Panc1 (cell line): ENCODE data around the gene SLC40A1. TPM values are rescaled to one million over a fixed set of nuclear protein-coding genes. Genes with fewer than 3 reads are reported as not detected.
A peak's percentile ranks its signal among the peaks of the same experiment; 100 is the strongest.

ENCODE experiments used
- ATAC-seq: fragments of 200-7000 bp; cut with Tn5 transposase; 2 replicates; pipeline ENCODE4 v1.9.1; 2020; ENCODE audit warnings: mild to moderate bottlenecking, moderate library complexity
- BruUV-seq: library from RNA; stranded (reverse); fragments of 400-500 nt; replicated peaks from 2 replicates; lab custom pipeline; 2021; lab: Mats Ljungman, UMichigan
- CTCF ChIA-PET: fragments of 300-600 bp; sonication (Branson Sonifier 250); formaldehyde crosslinking; loops from one replicate; lab custom pipeline; 2022; ENCODE audit warnings: antibody characterized with exemption; lab: Charles Lee
- POLR2A ChIA-PET: fragments of 300-600 bp; sonication (Branson Sonifier 250); formaldehyde crosslinking; loops from one replicate; lab custom pipeline; 2022; ENCODE audit warnings: antibody characterized with exemption; lab: Charles Lee
- DNase-seq: peaks from one replicate; pipeline ENCODE4 v3.0.0-alpha.2; 2010; ENCODE audit warnings: low read depth, low spot score
- H3K27ac ChIP-seq: 2 replicates; pipeline ENCODE4 v1.5.1; 2011; ENCODE audit warnings: mild to moderate bottlenecking, low read length, inconsistent platforms
- H3K27me3 ChIP-seq: fragments of 200-500 bp; sonication (Bioruptor generic); 2 replicates; pipeline ENCODE4 v1.6.0; 2014; ENCODE audit warnings: low read length, inconsistent platforms; ENCODE audit not compliant: control insufficient read depth, insufficient read depth
- H3K36me3 ChIP-seq: fragments of 200-500 bp; sonication (Bioruptor generic); 2 replicates; pipeline ENCODE4 v1.5.1; 2014; ENCODE audit warnings: inconsistent platforms, mild to moderate bottlenecking, low read length, moderate library complexity; ENCODE audit not compliant: control insufficient read depth, insufficient read depth
- H3K4me1 ChIP-seq: 2 replicates; pipeline ENCODE4 v1.5.1; 2011; ENCODE audit warnings: inconsistent platforms, mild to moderate bottlenecking, low read length, moderate library complexity; ENCODE audit not compliant: control insufficient read depth, insufficient read depth
- H3K4me3 ChIP-seq, 2 experiments: 2 replicates each; pipeline ENCODE4 v1.5.1; 2011 to 2012; ENCODE audit warnings: low read depth in 2 of 2, low read length in 2 of 2, mild to moderate bottlenecking in 2 of 2, inconsistent platforms in 1 of 2, moderate library complexity in 1 of 2
- H3K9me3 ChIP-seq: fragments of 200-500 bp; sonication (Bioruptor generic); 2 replicates; pipeline ENCODE4 v1.5.1; 2014; ENCODE audit warnings: low read depth, mild to moderate bottlenecking, inconsistent platforms, low read length, moderate library complexity; ENCODE audit not compliant: control insufficient read depth, insufficient read depth
- CTCF ChIP-seq: fragments of 450-650 bp; IDR thresholded peaks from 2 replicates; pipeline ENCODE4 v1.5.1; 2017; ENCODE audit warnings: mild to moderate bottlenecking
- POLR2AphosphoS5 ChIP-seq: IDR thresholded peaks from 2 replicates; pipeline ENCODE4 v1.6.1; 2012; ENCODE audit warnings: mild to moderate bottlenecking, low read depth, low read length, moderate library complexity
- REST ChIP-seq, 2 experiments: IDR thresholded peaks; 2 replicates each; pipeline ENCODE4 v1.6.1; 2011 to 2012; ENCODE audit warnings: low read depth in 2 of 2, control low read depth in 1 of 2, low read length in 1 of 2, mild to moderate bottlenecking in 1 of 2, moderate library complexity in 1 of 2; ENCODE audit not compliant: insufficient read depth in 1 of 2
- SIN3A ChIP-seq: IDR thresholded peaks from 2 replicates; pipeline ENCODE4 v1.6.1; 2012; ENCODE audit warnings: low read depth, mild to moderate bottlenecking, low read length, moderate library complexity, borderline replicate concordance; ENCODE audit not compliant: insufficient read depth
- TCF7L2 ChIP-seq: IDR thresholded peaks from 2 replicates; pipeline ENCODE4 v1.6.1; 2011; ENCODE audit warnings: mild to moderate bottlenecking, low read depth, low read length, inconsistent platforms
- in situ Hi-C: cut with HindIII; loops from 2 replicates; pipeline ENCODE4 v1.10.0; 2016; ENCODE audit warnings: low sequenced_read_pairs, low pct_unique_long_range_greater_than_20kb
- intact Hi-C: fragments of 100-400 bp; cut with micrococcal nuclease; formaldehyde crosslinking; loops from one replicate; pipeline ENCODE4 v1.10.0; 2022; ENCODE audit not compliant: unreplicated experiment
- total RNA-seq: library from RNA; stranded (reverse); gene quantifications from one replicate; pipeline ENCODE4 v1.2.1, GENCODE V29; 2021; ENCODE audit not compliant: unreplicated experiment

SLC40A1 gene
- total RNA-seq, 1 experiment from 2014 or later = 0.74 TPM

- Histone ChIP-seq H3K4me1 (no peaks in the 10 kb centered on the region), H3K27ac (no peak overlapping the region), H3K9me3 (no peaks in the 10 kb centered on the region), H3K4me3 (no peak overlapping the region), H3K27me3 (no peaks in the 10 kb centered on the region), H3K36me3 (no peaks in the 10 kb centered on the region; the same call in 1 of the 2 replicates)
- TF ChIP-seq SIN3A = no peak
- no peak for TF ChIP-seq CTCF
- TF ChIP-seq POLR2AphosphoS5 = no peak
- TF ChIP-seq TCF7L2 = no peak
- no peak for TF ChIP-seq REST (IDR thresholded peaks at IDR 0.05; ENCODE audit: insufficient read depth in 1 of 2, low read depth in 2 of 2, low read length in 1 of 2)
- DNase-seq (no peak), ATAC-seq (no peak)
- POLR2A ChIA-PET = no interaction called here
- CTCF ChIA-PET = no interaction called here
- intact Hi-C loops = no loop called here
- in situ Hi-C loops = no loop called here
- BruUV-seq = no TSS peak
These were observed 45.0 kb upstream of the SLC40A1 start for GRCh38 chr2:189625636-189626035.

- ChIA-PET POLR2A (no interaction called here), CTCF (no interaction called here)
- in situ Hi-C loops = no loop called here
- DNase-seq (no peak), ATAC-seq (0 out of 2 replicates have a peak, but pooled peaks have one; percentile 26)
- TF ChIP-seq SIN3A = no peak
- no peak for TF ChIP-seq REST (IDR thresholded peaks at IDR 0.05; ENCODE audit: insufficient read depth in 1 of 2, low read depth in 2 of 2, low read length in 1 of 2)
- TF ChIP-seq CTCF = no peak
- TF ChIP-seq POLR2AphosphoS5 = no peak
- TF ChIP-seq TCF7L2 = no peak
- H3K27ac ChIP-seq = no peak overlapping the region
- no TSS peak for BruUV-seq
- intact Hi-C loops = no loop called here
- no peaks in the 10 kb centered on the region for H3K9me3 ChIP-seq
- no peak overlapping the region for H3K4me3 ChIP-seq
- H3K27me3 ChIP-seq = no peaks in the 10 kb centered on the region
- no peaks in the 10 kb centered on the region for H3K4me1 ChIP-seq
- no peaks in the 10 kb centered on the region; the same call in 1 of the 2 replicates for H3K36me3 ChIP-seq
These were observed 44.2 kb upstream of the SLC40A1 start for GRCh38 chr2:189624648-189625355.
